WTC11 (cell line): ENCODE data around the gene GTSE1.

Experiments
- NFE2L1 ChIP-seq: sonication (generic); formaldehyde crosslinking; IDR thresholded peaks from 2 replicates; pipeline ENCODE4 v1.8.1; 2023; ENCODE audit warnings: missing genetic modification reagents
- NR2C2 ChIP-seq: sonication (generic); formaldehyde crosslinking; IDR thresholded peaks from 2 replicates; pipeline ENCODE4 v1.8.0; 2022; ENCODE audit warnings: mild to moderate bottlenecking, missing genetic modification reagents
- OVOL2 ChIP-seq: fragments of 250-450 bp; sonication (Bioruptor Pico); IDR thresholded peaks from 2 replicates; pipeline ENCODE4 v1.9.0; 2021; ENCODE audit warnings: mild to moderate bottlenecking, borderline replicate concordance
- TF ChIP-seq, protein P1 (sequence below): fragments of 200-600 bp; IDR thresholded peaks from 2 replicates; pipeline ENCODE4 v1.8.0; 2022; ENCODE audit warnings: antibody characterized with exemption
- TF ChIP-seq, protein P2 (sequence below): sonication (generic); formaldehyde crosslinking; IDR thresholded peaks from 2 replicates; pipeline ENCODE4 v1.8.0; 2022; ENCODE audit warnings: mild to moderate bottlenecking, missing genetic modification reagents
- TF ChIP-seq, protein P3 (sequence below): sonication (generic); formaldehyde crosslinking; IDR thresholded peaks from 2 replicates; pipeline ENCODE4 v1.8.0; 2022; ENCODE audit warnings: mild to moderate bottlenecking, missing genetic modification reagents
- TF ChIP-seq, protein P4 (sequence below): sonication (generic); formaldehyde crosslinking; IDR thresholded peaks from 2 replicates; pipeline ENCODE4 v1.8.0; 2022; ENCODE audit warnings: missing genetic modification reagents

DNA sequence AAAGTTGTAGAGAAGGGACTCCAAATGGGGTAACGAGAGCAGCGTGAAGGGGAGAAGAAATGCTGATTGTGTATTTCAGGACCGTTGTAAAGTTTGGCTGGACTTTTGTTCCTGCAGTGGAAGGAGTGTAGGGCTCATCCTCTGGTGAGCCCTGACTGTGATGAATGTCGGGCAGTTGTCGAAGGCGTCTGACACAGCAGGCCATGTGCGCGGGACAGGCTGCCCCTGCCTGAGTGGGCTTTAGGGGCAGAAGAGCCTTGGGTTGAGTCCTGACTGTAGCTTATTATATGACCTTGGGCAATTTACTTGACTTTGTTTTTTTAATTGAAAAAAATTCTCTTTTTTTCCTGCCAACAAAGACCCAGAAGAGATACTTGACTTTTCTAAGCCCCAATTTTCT lies 42.0 kb downstream of the GTSE1 start:
- TF ChIP-seq NR2C2 (CRISPR knock-in tag), result no peak
- TF ChIP-seq, protein P1, sequence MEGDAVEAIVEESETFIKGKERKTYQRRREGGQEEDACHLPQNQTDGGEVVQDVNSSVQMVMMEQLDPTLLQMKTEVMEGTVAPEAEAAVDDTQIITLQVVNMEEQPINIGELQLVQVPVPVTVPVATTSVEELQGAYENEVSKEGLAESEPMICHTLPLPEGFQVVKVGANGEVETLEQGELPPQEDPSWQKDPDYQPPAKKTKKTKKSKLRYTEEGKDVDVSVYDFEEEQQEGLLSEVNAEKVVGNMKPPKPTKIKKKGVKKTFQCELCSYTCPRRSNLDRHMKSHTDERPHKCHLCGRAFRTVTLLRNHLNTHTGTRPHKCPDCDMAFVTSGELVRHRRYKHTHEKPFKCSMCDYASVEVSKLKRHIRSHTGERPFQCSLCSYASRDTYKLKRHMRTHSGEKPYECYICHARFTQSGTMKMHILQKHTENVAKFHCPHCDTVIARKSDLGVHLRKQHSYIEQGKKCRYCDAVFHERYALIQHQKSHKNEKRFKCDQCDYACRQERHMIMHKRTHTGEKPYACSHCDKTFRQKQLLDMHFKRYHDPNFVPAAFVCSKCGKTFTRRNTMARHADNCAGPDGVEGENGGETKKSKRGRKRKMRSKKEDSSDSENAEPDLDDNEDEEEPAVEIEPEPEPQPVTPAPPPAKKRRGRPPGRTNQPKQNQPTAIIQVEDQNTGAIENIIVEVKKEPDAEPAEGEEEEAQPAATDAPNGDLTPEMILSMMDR, result no peak
- TF ChIP-seq OVOL2 (CRISPR knock-in tag), result no peak
- TF ChIP-seq, protein P2, sequence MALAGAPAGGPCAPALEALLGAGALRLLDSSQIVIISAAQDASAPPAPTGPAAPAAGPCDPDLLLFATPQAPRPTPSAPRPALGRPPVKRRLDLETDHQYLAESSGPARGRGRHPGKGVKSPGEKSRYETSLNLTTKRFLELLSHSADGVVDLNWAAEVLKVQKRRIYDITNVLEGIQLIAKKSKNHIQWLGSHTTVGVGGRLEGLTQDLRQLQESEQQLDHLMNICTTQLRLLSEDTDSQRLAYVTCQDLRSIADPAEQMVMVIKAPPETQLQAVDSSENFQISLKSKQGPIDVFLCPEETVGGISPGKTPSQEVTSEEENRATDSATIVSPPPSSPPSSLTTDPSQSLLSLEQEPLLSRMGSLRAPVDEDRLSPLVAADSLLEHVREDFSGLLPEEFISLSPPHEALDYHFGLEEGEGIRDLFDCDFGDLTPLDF (CRISPR knock-in tag), result no peak
- no peak for TF ChIP-seq NFE2L1
- TF ChIP-seq, protein P3, sequence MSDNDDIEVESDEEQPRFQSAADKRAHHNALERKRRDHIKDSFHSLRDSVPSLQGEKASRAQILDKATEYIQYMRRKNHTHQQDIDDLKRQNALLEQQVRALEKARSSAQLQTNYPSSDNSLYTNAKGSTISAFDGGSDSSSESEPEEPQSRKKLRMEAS, result no peak
- TF ChIP-seq, protein P4, sequence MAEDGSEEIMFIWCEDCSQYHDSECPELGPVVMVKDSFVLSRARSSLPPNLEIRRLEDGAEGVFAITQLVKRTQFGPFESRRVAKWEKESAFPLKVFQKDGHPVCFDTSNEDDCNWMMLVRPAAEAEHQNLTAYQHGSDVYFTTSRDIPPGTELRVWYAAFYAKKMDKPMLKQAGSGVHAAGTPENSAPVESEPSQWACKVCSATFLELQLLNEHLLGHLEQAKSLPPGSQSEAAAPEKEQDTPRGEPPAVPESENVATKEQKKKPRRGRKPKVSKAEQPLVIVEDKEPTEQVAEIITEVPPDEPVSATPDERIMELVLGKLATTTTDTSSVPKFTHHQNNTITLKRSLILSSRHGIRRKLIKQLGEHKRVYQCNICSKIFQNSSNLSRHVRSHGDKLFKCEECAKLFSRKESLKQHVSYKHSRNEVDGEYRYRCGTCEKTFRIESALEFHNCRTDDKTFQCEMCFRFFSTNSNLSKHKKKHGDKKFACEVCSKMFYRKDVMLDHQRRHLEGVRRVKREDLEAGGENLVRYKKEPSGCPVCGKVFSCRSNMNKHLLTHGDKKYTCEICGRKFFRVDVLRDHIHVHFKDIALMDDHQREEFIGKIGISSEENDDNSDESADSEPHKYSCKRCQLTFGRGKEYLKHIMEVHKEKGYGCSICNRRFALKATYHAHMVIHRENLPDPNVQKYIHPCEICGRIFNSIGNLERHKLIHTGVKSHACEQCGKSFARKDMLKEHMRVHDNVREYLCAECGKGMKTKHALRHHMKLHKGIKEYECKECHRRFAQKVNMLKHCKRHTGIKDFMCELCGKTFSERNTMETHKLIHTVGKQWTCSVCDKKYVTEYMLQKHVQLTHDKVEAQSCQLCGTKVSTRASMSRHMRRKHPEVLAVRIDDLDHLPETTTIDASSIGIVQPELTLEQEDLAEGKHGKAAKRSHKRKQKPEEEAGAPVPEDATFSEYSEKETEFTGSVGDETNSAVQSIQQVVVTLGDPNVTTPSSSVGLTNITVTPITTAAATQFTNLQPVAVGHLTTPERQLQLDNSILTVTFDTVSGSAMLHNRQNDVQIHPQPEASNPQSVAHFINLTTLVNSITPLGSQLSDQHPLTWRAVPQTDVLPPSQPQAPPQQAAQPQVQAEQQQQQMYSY, result no peak
